OCI-M1 (cell line): Measurements from ENCODE around the gene GJB3.
"Not testable (repeated sequence)": the region's sequence is repeated elsewhere in the genome, so short reads cannot be mapped to it uniquely, and the experiment has no call there.

Experiments
- DNase-seq: peaks from one replicate; lab custom pipeline; 2025; lab: John Stamatoyannopoulos, UW

The GJB3 gene

GRCh38 chr1:34786521-34787325 is 5.7 kb downstream of the GJB3 start:
- DNase-seq = peak; percentile 84

GRCh38 chr1:34787461-34788420 is 6.7 kb downstream of the GJB3 start:
- peak; percentile 54 for DNase-seq

DNA sequence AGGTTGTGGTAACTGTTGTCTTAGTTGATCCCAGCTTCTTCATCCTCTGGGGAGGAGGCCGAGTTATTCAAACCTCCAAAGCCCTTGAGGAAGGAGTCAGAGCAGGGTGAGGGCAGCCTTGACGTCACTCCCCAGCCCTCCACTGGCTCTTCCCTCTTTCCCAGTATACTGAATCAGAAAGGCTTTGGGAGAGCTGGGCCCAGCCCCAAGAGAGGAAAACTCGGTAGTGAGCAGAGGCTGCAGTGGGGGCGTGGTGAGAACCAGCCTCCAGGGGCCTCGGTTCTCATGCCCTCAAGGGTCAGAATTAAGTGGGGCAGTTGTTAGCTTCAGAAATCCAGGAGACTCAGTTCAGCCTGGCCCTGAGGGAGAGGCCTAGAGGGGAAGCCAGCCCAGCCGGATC is 10.0 kb downstream of the GJB3 start:
- no peak for DNase-seq

DNA sequence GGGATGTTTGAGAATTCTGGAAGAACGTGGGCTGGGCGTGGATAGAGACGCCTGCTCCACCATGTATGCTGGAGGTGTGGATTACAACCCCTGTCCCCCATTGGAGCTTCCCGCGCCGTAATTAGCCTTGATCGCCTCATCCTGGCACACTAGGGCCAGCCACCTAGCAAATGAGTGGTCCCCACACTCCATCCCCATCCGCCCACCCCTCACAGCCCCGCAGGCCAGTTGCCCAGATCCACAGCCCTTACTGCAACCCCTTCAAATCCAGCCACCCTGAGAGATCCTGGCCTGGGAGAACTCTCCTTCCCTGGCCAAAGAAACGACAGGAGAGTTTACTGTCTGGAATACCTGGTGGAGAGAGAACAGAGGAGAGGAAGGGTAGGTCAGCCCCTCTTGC is 11.4 kb downstream of the GJB3 start:
- DNase-seq = no peak

DNA sequence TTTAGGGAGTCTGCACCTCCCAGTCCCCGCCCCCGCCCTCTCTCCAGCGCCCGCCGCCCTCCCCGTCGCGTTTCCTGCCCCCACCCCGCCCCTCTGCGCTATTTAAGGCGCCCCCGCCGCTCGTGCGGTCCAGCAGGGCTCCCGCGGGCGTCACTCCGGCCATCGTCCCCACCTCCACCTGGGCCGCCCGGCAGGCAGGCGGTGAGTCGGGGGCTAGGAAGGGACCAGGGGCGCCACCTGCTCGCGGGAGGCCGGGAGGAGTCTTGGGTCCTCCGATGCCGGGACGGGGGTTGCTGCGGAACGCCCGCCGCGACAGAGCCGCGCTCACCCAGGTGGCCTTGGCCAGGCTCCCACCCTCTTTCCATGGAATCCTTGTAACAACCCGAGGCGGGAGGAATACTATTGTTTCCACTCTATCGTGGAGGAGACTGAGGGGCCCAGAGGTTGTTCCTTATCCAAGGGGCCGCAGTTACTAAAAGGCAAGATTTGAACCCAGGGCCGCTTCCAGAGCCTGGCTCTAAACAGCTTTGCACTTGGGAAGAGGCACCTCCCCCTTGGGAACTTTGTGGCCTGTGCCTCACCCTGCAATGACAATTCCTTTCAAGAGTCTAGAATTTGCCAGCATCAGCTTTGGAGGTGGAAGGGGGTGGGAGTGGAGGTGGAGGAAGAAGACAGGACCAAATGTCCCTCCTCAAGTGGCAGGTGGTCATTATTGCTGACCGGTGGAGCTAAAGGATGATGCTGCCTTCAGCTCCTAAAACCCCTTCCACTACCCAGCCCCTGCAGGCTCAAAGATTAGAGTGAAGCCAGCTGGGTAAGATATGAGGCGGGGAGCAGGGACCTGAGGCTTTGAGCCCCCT is 12.1 kb downstream of the GJB3 start, which contains the start of gene GJA4:
GJA4 (plus strand) TSS at position 132 of the 860 bp plus-strand sequence. CDS start 1,215 bp downstream, outside the sequence.
- no peak for DNase-seq

DNA sequence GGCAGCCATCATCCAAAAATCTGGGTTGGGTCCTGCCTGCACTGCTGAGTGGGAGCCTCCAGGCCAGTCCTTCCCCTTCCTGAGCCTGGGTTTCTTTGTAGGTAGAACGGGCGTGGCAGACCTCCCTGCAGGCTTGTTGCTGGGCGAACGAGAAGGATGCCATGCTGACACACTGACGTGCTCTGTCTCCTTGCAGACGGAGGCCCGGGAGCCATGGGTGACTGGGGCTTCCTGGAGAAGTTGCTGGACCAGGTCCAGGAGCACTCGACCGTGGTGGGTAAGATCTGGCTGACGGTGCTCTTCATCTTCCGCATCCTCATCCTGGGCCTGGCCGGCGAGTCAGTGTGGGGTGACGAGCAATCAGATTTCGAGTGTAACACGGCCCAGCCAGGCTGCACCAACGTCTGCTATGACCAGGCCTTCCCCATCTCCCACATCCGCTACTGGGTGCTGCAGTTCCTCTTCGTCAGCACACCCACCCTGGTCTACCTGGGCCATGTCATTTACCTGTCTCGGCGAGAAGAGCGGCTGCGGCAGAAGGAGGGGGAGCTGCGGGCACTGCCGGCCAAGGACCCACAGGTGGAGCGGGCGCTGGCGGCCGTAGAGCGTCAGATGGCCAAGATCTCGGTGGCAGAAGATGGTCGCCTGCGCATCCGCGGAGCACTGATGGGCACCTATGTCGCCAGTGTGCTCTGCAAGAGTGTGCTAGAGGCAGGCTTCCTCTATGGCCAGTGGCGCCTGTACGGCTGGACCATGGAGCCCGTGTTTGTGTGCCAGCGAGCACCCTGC is 13.2 kb downstream of the GJB3 start:
- no peak for DNase-seq

GRCh38 chr1:34794790-34795180 is 13.8 kb downstream of the GJB3 start:
- DNase-seq = no peak

DNA sequence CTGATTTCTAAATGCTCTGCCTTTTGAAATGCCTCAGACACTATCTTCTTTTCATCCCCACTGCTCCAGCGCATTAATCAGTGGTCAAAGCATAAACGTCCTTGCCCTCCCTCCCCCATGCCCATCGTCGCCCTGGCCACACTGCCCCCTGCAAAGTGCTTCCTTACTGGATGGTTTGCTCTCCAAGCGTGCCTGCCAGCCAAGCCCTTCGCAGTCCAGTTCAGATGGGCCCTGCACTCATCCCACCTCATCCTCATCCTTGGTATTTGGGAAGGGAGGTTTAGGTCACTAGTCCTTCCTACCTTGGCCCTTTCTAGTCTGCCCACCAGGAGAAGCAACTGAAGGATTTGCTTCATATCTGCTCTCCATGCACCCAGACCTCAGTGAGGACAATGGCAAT is 14.9 kb downstream of the GJB3 start:
- DNase-seq = no peak

DNA sequence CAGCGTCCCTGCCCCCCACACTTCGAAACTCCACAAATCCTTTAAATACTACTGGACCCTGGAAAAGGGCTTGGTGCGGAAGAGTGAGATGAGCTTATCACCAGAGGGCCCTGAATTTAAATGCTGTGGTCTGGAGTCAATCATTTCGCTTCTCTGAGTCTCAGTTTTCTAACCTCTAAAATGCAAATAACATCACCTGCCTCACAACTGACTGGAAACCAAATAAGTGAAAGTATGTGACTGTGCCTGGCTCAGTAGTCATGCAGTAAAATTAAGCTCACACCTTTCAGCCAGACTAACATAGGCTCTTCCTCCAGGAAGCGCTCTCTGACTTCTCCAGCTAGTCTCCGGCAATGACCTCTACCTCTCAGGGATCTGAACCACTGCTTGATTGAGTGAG is 16.0 kb downstream of the GJB3 start:
- peak; percentile 29 for DNase-seq

DNA sequence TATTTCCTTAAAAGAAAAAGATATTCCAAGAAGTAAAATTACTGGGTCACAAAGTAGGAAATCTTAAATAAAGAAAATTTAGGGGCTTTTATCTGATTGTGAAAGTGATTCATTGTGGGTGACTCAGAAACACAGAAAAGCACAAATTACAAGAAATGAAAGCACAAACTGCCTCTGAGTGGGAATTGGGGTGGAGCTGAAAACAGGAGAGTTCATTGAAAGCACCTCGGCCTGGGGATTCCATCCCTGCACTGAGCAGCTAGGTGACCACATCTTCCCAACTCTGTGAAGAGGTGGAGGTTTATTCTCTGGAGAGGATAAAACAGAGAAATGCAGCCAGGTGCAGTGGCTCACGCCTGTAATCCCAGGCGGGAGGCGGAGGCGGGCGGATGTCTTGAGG is 19.2 kb downstream of the GJB3 start:
- DNase-seq = peak; percentile 28

DNA sequence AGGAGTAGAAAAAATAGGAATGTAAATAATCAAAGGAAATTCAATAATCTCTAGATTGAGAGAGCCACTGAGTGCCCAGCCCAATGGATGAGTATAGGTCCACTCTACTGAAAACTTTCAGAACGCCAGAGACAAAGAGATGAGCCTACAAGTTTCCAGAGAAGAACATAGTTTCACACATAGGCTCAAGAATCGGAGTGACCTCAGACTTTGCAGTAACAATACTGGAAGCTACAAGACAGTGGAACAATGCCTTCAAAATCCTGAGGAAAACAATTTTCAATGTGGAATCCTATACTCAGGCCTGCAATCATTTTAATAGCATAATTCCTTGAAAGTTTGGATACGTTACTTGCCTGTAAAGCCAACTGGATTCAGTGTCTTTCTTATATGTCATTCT is 22.8 kb downstream of the GJB3 start:
- no peak for DNase-seq

GRCh38 chr1:34806396-34806795 is 25.4 kb downstream of the GJB3 start:
- DNase-seq = no peak

DNA sequence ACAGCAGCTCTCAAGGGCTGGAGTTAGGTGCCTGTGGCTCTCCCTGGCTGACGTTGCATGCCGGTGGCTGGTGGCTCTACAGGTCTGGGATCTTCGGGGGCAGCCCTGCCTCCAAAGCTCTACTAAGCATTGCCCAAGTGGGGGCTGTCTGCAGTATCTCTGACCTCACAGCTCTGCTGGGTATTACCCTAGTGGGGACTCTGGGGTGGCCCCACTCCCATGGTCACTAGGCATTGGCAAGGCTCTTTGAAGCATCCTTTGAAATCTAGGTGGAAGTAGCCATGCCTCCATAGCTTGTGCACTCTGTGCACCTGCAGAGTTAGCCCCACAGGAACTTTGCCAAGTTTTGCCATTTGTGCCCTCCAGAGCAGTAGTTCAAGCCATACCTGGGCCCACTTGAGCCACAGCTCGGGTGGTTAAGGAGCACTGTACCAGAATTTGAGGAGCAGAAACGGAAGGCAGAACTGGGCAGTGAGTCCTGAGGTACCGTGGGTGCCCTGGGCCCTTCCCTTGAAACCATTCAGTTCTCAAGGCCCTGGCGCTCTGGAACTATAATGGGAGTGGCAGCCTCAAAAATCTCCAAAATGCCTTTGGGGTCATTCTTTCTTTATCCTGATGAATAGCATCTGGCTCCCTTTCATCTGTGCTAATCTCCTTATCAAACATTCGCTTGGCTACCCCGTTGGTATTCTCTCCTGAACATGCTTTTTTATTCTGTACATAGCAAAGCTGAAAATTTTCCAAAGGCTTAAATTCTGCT is 27.2 kb downstream of the GJB3 start:
- no peak for DNase-seq

DNA sequence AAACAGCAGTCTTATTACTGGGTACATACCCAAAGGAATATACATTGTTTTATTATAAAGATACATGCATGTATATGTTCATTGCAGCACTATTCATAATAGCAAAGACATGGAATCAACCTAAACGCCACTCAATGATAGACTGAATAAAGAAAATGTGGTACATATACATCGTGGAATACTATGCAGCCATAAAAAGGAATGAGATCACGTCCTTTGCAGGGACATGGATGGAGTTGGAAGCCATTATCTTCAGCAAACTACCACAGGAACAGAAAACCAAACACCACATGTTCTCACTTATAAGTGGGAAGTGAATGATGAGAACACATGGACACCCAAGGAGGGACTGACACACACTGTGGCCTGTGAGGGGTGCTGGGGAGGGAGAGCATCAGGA is 29.8 kb downstream of the GJB3 start:
- DNase-seq = not testable (repeated sequence)

DNA sequence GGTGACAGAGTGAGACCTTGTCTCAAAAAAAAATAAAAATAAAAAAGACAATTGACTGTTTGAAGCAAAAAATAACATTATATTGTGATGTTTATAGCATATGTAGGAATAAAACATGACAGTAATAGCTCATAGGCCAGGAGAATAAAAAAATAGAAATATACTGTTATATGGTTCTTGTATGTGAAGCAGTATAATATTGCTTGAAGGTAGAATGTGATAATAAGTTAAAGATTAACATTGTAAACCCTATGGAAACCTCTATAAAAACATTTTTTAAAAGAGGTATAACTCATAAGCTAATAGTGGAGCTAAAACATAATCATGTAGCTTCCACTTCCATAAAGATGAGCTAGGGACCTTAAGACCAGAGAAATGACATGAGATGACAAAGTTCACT is 35.3 kb downstream of the GJB3 start:
- DNase-seq = no peak

DNA sequence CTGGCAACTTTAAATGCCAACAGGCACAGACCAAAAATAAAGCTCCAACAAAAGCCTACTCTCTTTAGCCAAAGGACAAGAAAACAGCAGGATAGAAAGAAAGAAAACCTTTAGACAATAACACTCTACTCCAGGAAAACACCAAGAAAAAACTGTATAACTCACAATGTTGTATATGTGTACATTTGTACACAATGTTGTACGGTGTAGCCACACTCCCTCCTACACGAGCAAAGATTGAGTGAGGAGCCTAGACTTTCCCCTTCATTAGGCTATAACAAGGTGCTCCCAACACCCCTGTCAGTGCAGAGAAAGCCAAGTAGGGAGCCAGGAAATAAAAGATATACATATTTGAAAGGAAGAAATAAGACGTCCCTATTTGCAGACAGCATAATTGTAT is 35.8 kb downstream of the GJB3 start:
- DNase-seq = no peak

DNA sequence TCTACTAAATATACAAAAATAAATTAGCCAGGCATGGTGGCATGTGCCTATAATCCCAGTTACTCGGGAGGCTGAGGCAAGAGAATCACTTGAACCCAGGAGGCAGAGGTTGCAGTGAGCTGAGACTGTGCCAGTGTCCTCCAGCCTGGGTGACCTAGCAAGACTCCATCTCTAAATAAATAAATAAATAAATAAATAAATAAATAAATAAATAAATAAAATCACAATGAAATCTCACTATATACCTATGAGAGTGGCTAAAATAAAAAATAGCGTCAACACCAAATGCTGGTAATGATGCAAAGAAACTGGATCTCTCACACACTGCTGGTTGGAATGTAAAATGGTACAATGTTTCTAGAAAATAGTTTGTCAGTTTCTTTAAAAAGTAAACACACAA is 37.8 kb downstream of the GJB3 start:
- DNase-seq = not testable (repeated sequence)

DNA sequence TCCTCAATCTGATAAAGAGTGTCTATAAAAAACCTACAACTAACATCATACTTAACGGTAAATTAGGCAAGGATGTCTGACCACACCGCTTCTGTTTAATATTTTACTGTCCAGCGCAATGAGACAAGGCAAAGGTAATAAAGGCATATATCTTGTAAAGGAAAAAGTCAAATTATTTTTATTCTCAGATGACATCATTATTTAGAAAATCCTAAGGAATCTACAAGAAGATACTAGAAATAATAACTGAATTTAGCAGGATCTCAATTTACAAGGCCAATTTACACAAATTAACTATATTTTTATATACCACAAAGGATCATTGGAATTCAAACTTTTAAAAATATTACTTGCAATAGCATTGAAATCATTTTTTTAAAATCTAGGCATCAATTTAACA is 41.2 kb downstream of the GJB3 start:
- DNase-seq = peak; percentile 14

DNA sequence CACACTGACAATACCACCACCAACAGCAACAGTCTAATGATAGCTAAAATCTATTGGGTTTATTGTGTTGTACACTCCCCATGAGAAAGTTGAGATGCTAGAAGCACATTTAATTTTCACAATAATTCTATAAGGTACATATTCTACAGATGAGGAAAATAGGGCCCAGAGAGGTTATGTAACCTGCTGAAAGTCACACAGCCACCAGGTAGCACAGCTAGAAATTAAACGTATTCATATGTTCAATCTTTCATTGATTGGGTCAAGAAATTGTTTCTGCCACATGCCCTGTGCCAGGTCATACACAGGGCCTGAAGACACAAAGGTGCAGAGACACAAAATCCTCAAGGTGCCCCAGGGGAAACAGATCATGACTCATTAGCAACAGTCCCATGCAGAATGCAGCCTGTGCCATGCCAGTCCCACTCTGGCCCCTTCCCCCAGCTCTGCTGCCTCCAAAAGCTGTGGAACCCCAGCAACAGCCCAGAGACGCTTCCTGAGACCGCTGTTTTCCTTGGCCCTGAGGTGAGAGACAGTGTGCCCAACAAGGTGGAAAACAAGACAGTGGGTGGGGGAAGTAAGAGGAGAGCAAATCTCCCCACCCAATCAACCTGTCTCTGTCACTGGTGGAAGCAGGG is 43.9 kb downstream of the GJB3 start:
- DNase-seq = no peak
